ENCODE data around the gene FIGLA. TPM values are rescaled to one million over a fixed set of nuclear protein-coding genes. Genes with fewer than 3 reads are reported as not detected.

Gene FIGLA
- total RNA-seq (2021) (not detected in 2 replicates), Bru-seq, nascent RNA (percentile 18 among the genes with signal in this experiment), BruChase-seq, experiment 1, labeled RNA remaining after a 2-hour chase (percentile 10 among the genes with signal in this experiment), BruChase-seq, experiment 2, labeled RNA remaining after a 6-hour chase (percentile 6 among the genes with signal in this experiment)
- long read RNA-seq, result 0 reads

DNA sequence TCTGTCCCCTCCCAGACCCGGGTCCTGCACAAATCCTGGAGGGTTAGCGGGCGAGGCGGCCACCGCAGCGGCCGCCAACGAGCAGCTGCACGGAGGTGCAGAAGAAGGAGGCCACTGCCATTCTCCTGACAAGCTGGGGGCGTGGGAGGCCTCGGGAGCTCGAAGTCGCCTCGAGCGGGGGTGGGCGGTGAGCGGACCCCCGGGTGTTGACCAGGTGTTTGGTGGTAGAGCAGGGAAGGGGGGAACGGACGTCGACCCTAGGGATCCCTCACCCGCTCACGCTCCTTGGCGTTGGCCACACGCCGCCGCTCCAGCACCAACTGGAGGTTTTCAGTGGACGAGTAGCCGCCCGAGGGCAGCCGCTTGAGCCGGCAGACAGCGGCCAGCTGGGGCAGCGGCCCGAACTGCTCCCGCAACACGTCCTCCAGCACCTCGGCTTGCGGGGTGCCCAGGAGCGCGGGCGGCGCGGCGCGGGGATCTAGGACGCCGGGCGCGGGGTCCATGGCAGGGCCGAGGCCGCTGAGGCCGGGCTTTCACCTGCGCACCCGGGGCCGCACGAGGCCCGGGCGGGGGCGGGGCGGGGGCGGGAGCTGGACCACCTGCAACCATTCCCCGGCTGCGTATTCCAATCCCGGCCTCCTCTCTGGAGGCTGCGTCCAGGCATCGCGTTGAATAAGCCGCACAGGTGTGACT lies at the start of gene FIGLA:
FIGLA (minus strand) TSS at position 508 of the 693 bp plus-strand sequence; CDS start at position 503, 5 bp downstream.
- TF ChIP-seq, protein P1, sequence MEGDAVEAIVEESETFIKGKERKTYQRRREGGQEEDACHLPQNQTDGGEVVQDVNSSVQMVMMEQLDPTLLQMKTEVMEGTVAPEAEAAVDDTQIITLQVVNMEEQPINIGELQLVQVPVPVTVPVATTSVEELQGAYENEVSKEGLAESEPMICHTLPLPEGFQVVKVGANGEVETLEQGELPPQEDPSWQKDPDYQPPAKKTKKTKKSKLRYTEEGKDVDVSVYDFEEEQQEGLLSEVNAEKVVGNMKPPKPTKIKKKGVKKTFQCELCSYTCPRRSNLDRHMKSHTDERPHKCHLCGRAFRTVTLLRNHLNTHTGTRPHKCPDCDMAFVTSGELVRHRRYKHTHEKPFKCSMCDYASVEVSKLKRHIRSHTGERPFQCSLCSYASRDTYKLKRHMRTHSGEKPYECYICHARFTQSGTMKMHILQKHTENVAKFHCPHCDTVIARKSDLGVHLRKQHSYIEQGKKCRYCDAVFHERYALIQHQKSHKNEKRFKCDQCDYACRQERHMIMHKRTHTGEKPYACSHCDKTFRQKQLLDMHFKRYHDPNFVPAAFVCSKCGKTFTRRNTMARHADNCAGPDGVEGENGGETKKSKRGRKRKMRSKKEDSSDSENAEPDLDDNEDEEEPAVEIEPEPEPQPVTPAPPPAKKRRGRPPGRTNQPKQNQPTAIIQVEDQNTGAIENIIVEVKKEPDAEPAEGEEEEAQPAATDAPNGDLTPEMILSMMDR (conservative IDR thresholded peaks at IDR 0.05; ENCODE audit: low read depth, low read length), result no peak
- peak; percentile 81 for TF ChIP-seq EZH2 (IDR thresholded peaks at IDR 0.05; ENCODE audit: borderline replicate concordance, low read depth, low read length, poor library complexity, severe bottlenecking)
- BruUV-seq (replicated peaks), result no TSS peak
- Histone ChIP-seq H3K9me3 (ENCODE audit: low read depth, low read length, poor library complexity, severe bottlenecking) (no peaks in the 10 kb centered on the region), H3K27ac (ENCODE audit: low read depth, low read length, poor library complexity, severe bottlenecking) (no peak within 1 kb of the TSS), H3K36me3 (ENCODE audit: insufficient read depth, low read length, poor library complexity, severe bottlenecking) (no peaks in the 10 kb centered on the region), H3K4me3 (ENCODE audit: low read depth, low read length, poor library complexity, severe bottlenecking) (peak within 1 kb of the TSS; percentile 36), H3K27me3 (replicated peaks; ENCODE audit: insufficient read depth, low read depth, low read length, poor library complexity) (peaks cover 40% of the 10 kb centered on the region), H3K4me1 (ENCODE audit: insufficient read depth, low read length, poor library complexity, severe bottlenecking) (peaks cover 3% of the 10 kb centered on the region)
- ChIA-PET POLR2A (ENCODE audit: low non-redundant PET) (no interaction called here), CTCF (interaction anchor here (0.6 to 0.8 kb wide), 5 partner anchors 20 to 428 kb away, joined by 3 to 7 read pairs (median 5); no protein-coding TSS in a partner anchor)
- no peak for DNase-seq (ENCODE audit: low spot score)
- intact Hi-C loops (cut with micrococcal nuclease; ENCODE audit: unreplicated experiment), result no loop called here

- ChIA-PET CTCF (no interaction called here), POLR2A (ENCODE audit: low non-redundant PET) (no interaction called here)
- BruUV-seq (replicated peaks), result no TSS peak
- Histone ChIP-seq H3K4me1 (ENCODE audit: insufficient read depth, low read length, poor library complexity, severe bottlenecking) (no peaks in the 10 kb centered on the region), H3K36me3 (ENCODE audit: insufficient read depth, low read length, poor library complexity, severe bottlenecking) (no peaks in the 10 kb centered on the region), H3K4me3 (ENCODE audit: low read depth, low read length, poor library complexity, severe bottlenecking) (no peak overlapping the region), H3K9me3 (ENCODE audit: low read depth, low read length, poor library complexity, severe bottlenecking) (no peaks in the 10 kb centered on the region), H3K27ac (ENCODE audit: low read depth, low read length, poor library complexity, severe bottlenecking) (no peak overlapping the region), H3K27me3 (replicated peaks; ENCODE audit: insufficient read depth, low read depth, low read length, poor library complexity) (no peaks in the 10 kb centered on the region)
- no peak for DNase-seq (ENCODE audit: low spot score)
- intact Hi-C loops (cut with micrococcal nuclease; ENCODE audit: unreplicated experiment), result no loop called here
- TF ChIP-seq, protein P1 (conservative IDR thresholded peaks at IDR 0.05; ENCODE audit: low read depth, low read length), result no peak
- no peak for TF ChIP-seq EZH2 (IDR thresholded peaks at IDR 0.05; ENCODE audit: borderline replicate concordance, low read depth, low read length, poor library complexity, severe bottlenecking)
Measured at GRCh38 chr2:70837980-70838925, 47.8 kb upstream of the FIGLA start.

GRCh38 chr2:70835643-70836042 lies 45.2 kb upstream of the FIGLA start, which contains the start of gene CD207:
CD207 (minus strand) TSS chr2:70835816; CDS start chr2:70835776, 40 bp downstream.
- POLR2A ChIA-PET (ENCODE audit: low non-redundant PET), result no interaction called here
- no peaks in the 10 kb centered on the region for H3K9me3 ChIP-seq (ENCODE audit: low read depth, low read length, poor library complexity, severe bottlenecking)
- CTCF ChIA-PET, result no interaction called here
- no peak for DNase-seq (ENCODE audit: low spot score)
- TF ChIP-seq, protein P1 (conservative IDR thresholded peaks at IDR 0.05; ENCODE audit: low read depth, low read length), result no peak
- no peak for TF ChIP-seq EZH2 (IDR thresholded peaks at IDR 0.05; ENCODE audit: borderline replicate concordance, low read depth, low read length, poor library complexity, severe bottlenecking)
- H3K36me3 ChIP-seq (ENCODE audit: insufficient read depth, low read length, poor library complexity, severe bottlenecking), result no peaks in the 10 kb centered on the region
- intact Hi-C loops (cut with micrococcal nuclease; ENCODE audit: unreplicated experiment), result no loop called here
- no peaks in the 10 kb centered on the region for H3K27me3 ChIP-seq (replicated peaks; ENCODE audit: insufficient read depth, low read depth, low read length, poor library complexity)
- no peak within 1 kb of the TSS for H3K4me3 ChIP-seq (ENCODE audit: low read depth, low read length, poor library complexity, severe bottlenecking)
- BruUV-seq (replicated peaks), result no TSS peak
- no peaks in the 10 kb centered on the region for H3K4me1 ChIP-seq (ENCODE audit: insufficient read depth, low read length, poor library complexity, severe bottlenecking)
- H3K27ac ChIP-seq (ENCODE audit: low read depth, low read length, poor library complexity, severe bottlenecking), result no peak within 1 kb of the TSS

Measured in A673 (cell line).